Calu3 (cell line): ENCODE data around the gene PLK4. TPM values are rescaled to one million over a fixed set of nuclear protein-coding genes. Genes with fewer than 3 reads are reported as not detected.

ENCODE experiments used
- BruUV-seq: library from RNA; stranded (reverse); fragments of 400-500 nt; replicated peaks from 2 replicates; lab custom pipeline; 2021; lab: Mats Ljungman, UMichigan
- CTCF ChIA-PET: fragments of 300-600 bp; sonication (Branson Sonifier 250); formaldehyde crosslinking; loops from one replicate; lab custom pipeline; 2022; ENCODE audit warnings: antibody characterized with exemption; lab: Charles Lee
- DNase-seq: peaks from one replicate; pipeline ENCODE4 v3.0.0; 2022
- H3K27ac Mint-ChIP-seq: one replicate; pipeline ENCODE4 v1.8.0; 2022; ENCODE audit warnings: mixed read lengths; ENCODE audit not compliant: unreplicated experiment
- H3K27me3 Mint-ChIP-seq: one replicate; pipeline ENCODE4 v1.8.0; 2022; ENCODE audit warnings: mixed read lengths; ENCODE audit not compliant: unreplicated experiment
- H3K36me3 Mint-ChIP-seq: one replicate; pipeline ENCODE4 v1.8.0; 2022; ENCODE audit warnings: mild to moderate bottlenecking, moderate library complexity, mixed read lengths; ENCODE audit not compliant: insufficient read depth, unreplicated experiment
- H3K4me1 Mint-ChIP-seq: one replicate; pipeline ENCODE4 v1.8.0; 2022; ENCODE audit warnings: mild to moderate bottlenecking, low read depth, mixed read lengths; ENCODE audit not compliant: unreplicated experiment
- H3K4me3 Mint-ChIP-seq: one replicate; pipeline ENCODE4 v1.8.0; 2022; ENCODE audit warnings: mild to moderate bottlenecking, low read depth, moderate library complexity, mixed read lengths; ENCODE audit not compliant: unreplicated experiment
- H3K9me3 Mint-ChIP-seq: one replicate; pipeline ENCODE4 v1.8.0; 2022; ENCODE audit warnings: low read depth, mixed read lengths; ENCODE audit not compliant: unreplicated experiment
- CTCF ChIP-seq: fragments of 200-600 bp; IDR thresholded peaks from one replicate; pipeline ENCODE4 v1.8.0; 2022; ENCODE audit warnings: antibody characterized with exemption; ENCODE audit not compliant: unreplicated experiment
- intact Hi-C: fragments of 100-400 bp; cut with micrococcal nuclease; formaldehyde crosslinking; loops from one replicate; pipeline ENCODE4 v1.10.0; 2022; ENCODE audit not compliant: unreplicated experiment
- total RNA-seq: library from RNA; stranded (reverse); gene quantifications from 2 replicates; pipeline ENCODE4 v1.2.3, GENCODE V29; 2022

Gene PLK4
- total RNA-seq, 1 experiment from 2014 or later = 22.3 TPM

- intact Hi-C loops = no loop called here
- no TSS peak for BruUV-seq
- no peak for TF ChIP-seq CTCF
- CTCF ChIA-PET = no interaction called here
- H3K27me3 Mint-ChIP-seq = no peaks in the 10 kb centered on the region
- peaks cover 8% of the 10 kb centered on the region for H3K9me3 Mint-ChIP-seq
- no peak for DNase-seq
- no peak overlapping the region for H3K27ac Mint-ChIP-seq
- H3K4me3 Mint-ChIP-seq = no peak overlapping the region
- H3K4me1 Mint-ChIP-seq = no peaks in the 10 kb centered on the region
- no peaks in the 10 kb centered on the region for H3K36me3 Mint-ChIP-seq
Measured at GRCh38 chr4:127905029-127905428, 24.3 kb downstream of the PLK4 start.

DNA sequence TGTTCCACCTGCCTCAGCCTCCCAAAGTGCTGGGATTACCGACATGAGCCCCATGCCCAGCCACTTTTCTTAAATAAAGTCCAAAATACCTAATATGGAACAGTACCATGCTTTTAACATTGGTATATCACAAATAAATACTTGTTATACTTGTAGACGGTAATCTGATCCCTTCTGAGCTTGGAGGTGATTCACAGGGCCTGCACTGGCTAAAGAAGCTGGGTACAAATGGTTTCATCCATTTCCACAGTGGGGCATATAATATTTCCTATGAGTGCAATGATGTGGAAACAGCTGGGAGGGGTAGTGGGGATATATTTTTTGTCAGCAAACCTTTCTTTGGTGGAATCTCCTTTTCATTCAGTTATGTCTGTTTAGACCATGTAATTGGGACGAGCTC, 35.8 kb downstream of the PLK4 start:
- no peak for DNase-seq
- Mint-ChIP-seq H3K27me3 (no peaks in the 10 kb centered on the region), H3K36me3 (peaks cover 5% of the 10 kb centered on the region)

DNA sequence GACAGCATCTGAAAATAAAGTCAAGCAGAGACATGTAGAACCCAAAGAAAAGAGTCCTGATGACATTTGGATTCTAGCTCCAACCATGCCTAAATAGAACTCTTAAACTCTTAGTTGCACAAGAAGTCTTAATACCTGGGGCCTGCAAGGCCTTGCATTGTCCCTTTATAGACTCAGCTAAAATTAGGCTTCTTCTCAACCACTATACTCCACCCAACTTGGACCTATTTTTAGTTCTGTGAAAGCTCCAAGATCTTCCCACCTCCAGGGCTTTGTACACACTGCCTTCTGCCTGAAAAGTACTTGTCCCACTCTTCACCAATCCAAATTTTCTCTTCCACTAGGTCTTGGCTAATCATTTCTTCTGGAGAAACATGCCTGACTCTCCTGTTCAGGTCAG, 36.5 kb downstream of the PLK4 start:
- no peak for DNase-seq
- no peak for TF ChIP-seq CTCF
- Mint-ChIP-seq H3K9me3 (no peaks in the 10 kb centered on the region), H3K36me3 (peaks cover 5% of the 10 kb centered on the region), H3K4me1 (no peaks in the 10 kb centered on the region), H3K4me3 (no peak overlapping the region), H3K27me3 (no peaks in the 10 kb centered on the region), H3K27ac (no peak overlapping the region)
- BruUV-seq = no TSS peak
- CTCF ChIA-PET = no interaction called here
- intact Hi-C loops = no loop called here

More for the DNA sequence above, 35.8 kb downstream of the PLK4 start:
- Mint-ChIP-seq H3K27ac (no peak overlapping the region), H3K9me3 (no peaks in the 10 kb centered on the region), H3K4me1 (no peaks in the 10 kb centered on the region), H3K4me3 (no peak overlapping the region)
- CTCF ChIA-PET = no interaction called here
- TF ChIP-seq CTCF = no peak
- no TSS peak for BruUV-seq
- intact Hi-C loops = no loop called here

DNA sequence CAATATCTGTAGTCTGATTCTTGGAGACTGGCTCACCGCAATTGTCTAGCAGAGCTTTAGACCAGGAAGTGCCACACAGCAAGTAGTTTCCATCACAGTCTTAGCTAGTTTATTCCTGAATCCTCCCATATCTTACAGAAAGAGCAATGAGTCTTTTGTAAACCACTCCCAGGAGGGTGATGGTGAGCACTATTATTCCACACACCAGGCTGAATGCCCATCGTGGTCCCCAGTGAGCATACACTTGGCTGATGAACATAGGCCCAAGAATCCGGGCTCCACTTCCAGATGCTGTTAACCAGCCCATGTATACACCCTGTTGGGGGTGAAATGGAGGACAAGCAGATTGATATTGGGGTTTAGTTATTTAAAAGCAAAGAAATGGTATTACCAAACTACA, 39.8 kb downstream of the PLK4 start:
- no TSS peak for BruUV-seq

More for the DNA sequence above, 39.8 kb downstream of the PLK4 start:
- DNase-seq = no peak
- Mint-ChIP-seq H3K27ac (no peak overlapping the region), H3K36me3 (peaks cover 5% of the 10 kb centered on the region), H3K4me1 (no peaks in the 10 kb centered on the region), H3K9me3 (no peaks in the 10 kb centered on the region), H3K27me3 (no peaks in the 10 kb centered on the region), H3K4me3 (no peak overlapping the region)
- intact Hi-C loops = no loop called here
- TF ChIP-seq CTCF = no peak
- CTCF ChIA-PET = no interaction called here
